Adrenal gland (tissue), 5 donors: Measurements from ENCODE around the gene INPP5A.

Experiments used
- POLR2A ChIP-seq, 2 donors: fragments of 450-650 bp; IDR thresholded peaks; one replicate each; pipeline ENCODE4 v1.6.1; 2017; ENCODE audit warnings: antibody characterized with exemption in 2 of 2, mild to moderate bottlenecking in 2 of 2, moderate library complexity in 1 of 2
- TF ChIP-seq, protein P1 (sequence below), 6 experiments: fragments of 450-650 bp in 4 of 6; fragments of 200-600 bp in 2 of 6; sonication (generic) in 1 of 6; IDR thresholded peaks; 1 replicate in 5 of 6; 2 replicates in 1 of 6; pipeline versions ENCODE4 v1.5.1 to v1.8.0; 2016 to 2021; ENCODE audit warnings: antibody characterized with exemption in 6 of 6, mild to moderate bottlenecking in 2 of 6, moderate library complexity in 1 of 6
- donor health status: DM: no; HTN: no; CAD: no.

DNA sequence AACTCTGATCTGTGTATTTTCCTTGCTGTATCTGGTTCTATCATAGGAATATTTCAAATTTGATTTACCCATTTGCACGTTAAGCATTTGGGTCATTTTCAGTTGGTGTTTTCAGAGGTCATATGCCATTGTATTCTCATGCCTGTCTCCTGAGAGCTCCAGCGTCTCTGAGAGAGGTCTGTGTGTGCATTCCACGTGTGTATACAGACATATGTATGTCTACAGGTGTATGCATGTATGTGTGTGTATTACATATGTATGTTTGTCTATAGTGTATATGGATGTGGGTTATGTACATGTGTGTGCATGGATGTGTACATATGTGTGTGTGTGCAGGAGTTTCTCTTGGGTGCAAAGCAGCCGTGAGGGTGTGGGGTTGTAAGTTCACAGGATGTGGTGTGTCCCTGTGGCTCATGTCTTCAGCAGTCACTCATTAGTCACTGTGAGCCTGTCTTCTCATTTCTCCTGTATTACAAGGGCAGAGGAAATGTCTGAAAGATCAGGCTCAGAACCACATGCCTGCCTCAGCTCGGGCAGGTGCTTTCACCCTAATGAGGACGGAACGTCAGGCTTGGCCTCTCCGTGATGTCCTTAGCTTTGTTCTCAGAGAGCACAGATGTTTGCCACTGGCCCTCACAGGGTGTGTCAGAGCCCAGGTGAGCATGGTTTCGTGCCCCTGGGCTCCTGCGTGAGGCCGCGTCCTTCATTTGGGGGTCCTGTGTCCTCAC is 146.7 kb downstream of the INPP5A start:
- TF ChIP-seq, protein P1, sequence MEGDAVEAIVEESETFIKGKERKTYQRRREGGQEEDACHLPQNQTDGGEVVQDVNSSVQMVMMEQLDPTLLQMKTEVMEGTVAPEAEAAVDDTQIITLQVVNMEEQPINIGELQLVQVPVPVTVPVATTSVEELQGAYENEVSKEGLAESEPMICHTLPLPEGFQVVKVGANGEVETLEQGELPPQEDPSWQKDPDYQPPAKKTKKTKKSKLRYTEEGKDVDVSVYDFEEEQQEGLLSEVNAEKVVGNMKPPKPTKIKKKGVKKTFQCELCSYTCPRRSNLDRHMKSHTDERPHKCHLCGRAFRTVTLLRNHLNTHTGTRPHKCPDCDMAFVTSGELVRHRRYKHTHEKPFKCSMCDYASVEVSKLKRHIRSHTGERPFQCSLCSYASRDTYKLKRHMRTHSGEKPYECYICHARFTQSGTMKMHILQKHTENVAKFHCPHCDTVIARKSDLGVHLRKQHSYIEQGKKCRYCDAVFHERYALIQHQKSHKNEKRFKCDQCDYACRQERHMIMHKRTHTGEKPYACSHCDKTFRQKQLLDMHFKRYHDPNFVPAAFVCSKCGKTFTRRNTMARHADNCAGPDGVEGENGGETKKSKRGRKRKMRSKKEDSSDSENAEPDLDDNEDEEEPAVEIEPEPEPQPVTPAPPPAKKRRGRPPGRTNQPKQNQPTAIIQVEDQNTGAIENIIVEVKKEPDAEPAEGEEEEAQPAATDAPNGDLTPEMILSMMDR (IDR thresholded peaks at IDR 0.05), result no peak
- no peak for TF ChIP-seq POLR2A (IDR thresholded peaks at IDR 0.05)
